Panc1 (cell line): ENCODE measurements around the gene PDE1A.

Source experiments
- TF ChIP-seq, protein P1 (sequence below): fragments of 450-650 bp; IDR thresholded peaks from 2 replicates; pipeline ENCODE4 v1.5.1; 2017; ENCODE audit warnings: mild to moderate bottlenecking
- TF ChIP-seq, protein P2 (sequence below), 2 experiments: IDR thresholded peaks; 2 replicates each; pipeline ENCODE4 v1.6.1; 2011 to 2012; ENCODE audit warnings: low read depth in 2 of 2, control low read depth in 1 of 2, low read length in 1 of 2, mild to moderate bottlenecking in 1 of 2, moderate library complexity in 1 of 2; ENCODE audit not compliant: insufficient read depth in 1 of 2

DNA sequence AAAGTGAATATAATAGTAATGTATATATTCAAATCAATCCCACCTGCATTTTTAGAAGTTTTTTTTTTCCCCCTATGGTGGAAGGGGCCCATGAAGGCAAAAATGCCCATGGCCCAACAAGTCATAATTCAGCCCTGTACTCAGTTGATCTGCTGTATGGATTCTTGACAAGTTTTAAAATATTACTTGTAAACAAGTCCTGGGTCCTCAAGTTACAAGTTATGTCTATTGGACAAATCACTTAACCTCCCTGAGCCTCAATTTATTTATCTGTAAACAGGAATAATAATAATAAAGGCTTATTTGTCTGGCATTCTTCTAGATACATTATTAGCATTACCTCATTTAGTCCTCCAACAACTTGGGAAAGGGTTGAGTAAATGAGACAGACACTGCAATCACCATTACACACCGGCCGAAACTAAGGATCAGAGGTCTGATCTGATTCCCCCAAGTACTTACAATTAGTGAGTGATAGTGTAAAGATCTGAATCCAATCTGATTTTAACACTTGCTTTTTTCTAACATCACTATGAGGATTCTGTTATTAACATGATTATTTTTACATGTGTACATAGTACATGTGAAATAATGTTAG lies 66.1 kb downstream of the PDE1A start:
- TF ChIP-seq, protein P1, sequence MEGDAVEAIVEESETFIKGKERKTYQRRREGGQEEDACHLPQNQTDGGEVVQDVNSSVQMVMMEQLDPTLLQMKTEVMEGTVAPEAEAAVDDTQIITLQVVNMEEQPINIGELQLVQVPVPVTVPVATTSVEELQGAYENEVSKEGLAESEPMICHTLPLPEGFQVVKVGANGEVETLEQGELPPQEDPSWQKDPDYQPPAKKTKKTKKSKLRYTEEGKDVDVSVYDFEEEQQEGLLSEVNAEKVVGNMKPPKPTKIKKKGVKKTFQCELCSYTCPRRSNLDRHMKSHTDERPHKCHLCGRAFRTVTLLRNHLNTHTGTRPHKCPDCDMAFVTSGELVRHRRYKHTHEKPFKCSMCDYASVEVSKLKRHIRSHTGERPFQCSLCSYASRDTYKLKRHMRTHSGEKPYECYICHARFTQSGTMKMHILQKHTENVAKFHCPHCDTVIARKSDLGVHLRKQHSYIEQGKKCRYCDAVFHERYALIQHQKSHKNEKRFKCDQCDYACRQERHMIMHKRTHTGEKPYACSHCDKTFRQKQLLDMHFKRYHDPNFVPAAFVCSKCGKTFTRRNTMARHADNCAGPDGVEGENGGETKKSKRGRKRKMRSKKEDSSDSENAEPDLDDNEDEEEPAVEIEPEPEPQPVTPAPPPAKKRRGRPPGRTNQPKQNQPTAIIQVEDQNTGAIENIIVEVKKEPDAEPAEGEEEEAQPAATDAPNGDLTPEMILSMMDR = no peak
- TF ChIP-seq, protein P2, sequence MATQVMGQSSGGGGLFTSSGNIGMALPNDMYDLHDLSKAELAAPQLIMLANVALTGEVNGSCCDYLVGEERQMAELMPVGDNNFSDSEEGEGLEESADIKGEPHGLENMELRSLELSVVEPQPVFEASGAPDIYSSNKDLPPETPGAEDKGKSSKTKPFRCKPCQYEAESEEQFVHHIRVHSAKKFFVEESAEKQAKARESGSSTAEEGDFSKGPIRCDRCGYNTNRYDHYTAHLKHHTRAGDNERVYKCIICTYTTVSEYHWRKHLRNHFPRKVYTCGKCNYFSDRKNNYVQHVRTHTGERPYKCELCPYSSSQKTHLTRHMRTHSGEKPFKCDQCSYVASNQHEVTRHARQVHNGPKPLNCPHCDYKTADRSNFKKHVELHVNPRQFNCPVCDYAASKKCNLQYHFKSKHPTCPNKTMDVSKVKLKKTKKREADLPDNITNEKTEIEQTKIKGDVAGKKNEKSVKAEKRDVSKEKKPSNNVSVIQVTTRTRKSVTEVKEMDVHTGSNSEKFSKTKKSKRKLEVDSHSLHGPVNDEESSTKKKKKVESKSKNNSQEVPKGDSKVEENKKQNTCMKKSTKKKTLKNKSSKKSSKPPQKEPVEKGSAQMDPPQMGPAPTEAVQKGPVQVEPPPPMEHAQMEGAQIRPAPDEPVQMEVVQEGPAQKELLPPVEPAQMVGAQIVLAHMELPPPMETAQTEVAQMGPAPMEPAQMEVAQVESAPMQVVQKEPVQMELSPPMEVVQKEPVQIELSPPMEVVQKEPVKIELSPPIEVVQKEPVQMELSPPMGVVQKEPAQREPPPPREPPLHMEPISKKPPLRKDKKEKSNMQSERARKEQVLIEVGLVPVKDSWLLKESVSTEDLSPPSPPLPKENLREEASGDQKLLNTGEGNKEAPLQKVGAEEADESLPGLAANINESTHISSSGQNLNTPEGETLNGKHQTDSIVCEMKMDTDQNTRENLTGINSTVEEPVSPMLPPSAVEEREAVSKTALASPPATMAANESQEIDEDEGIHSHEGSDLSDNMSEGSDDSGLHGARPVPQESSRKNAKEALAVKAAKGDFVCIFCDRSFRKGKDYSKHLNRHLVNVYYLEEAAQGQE (IDR thresholded peaks at IDR 0.05; ENCODE audit: insufficient read depth in 1 of 2, low read depth in 2 of 2, low read length in 1 of 2) = no peak
